Glomerular visceral epithelial cell (primary cell): ENCODE measurements around the gene ST6GALNAC1.
"Not testable (repeated sequence)": the region's sequence is repeated elsewhere in the genome, so short reads cannot be mapped to it uniquely, and the experiment has no call there.

Experiments used
- DNase-seq: peaks from one replicate; pipeline ENCODE4 v3.0.0-alpha.2; 2016; ENCODE audit errors: extremely low spot score

ST6GALNAC1 gene

GRCh38 chr17:76612465-76612864 is 31.1 kb downstream of the ST6GALNAC1 start:
- DNase-seq, result no peak

- no peak for DNase-seq
Measured at GRCh38 chr17:76611758-76612157, 31.8 kb downstream of the ST6GALNAC1 start.

GRCh38 chr17:76611080-76611749 is 32.3 kb downstream of the ST6GALNAC1 start:
- not testable (repeated sequence) for DNase-seq

GRCh38 chr17:76606685-76607084 is 36.9 kb downstream of the ST6GALNAC1 start:
- DNase-seq, result not testable (repeated sequence)

GRCh38 chr17:76601065-76601464 is 42.5 kb downstream of the ST6GALNAC1 start:
- DNase-seq, result no peak

- no peak for DNase-seq
Measured at GRCh38 chr17:76599694-76600460, 43.7 kb downstream of the ST6GALNAC1 start.

- DNase-seq, result no peak
Measured at GRCh38 chr17:76598004-76598439, 45.5 kb downstream of the ST6GALNAC1 start.

GRCh38 chr17:76597156-76598003 is 46.2 kb downstream of the ST6GALNAC1 start:
- DNase-seq, result no peak

- DNase-seq, result no peak
Measured at GRCh38 chr17:76594690-76595089, 48.9 kb downstream of the ST6GALNAC1 start.

- no peak for DNase-seq
Measured at GRCh38 chr17:76593959-76594358, 49.6 kb downstream of the ST6GALNAC1 start.

GRCh38 chr17:76593384-76593826 is 50.2 kb downstream of the ST6GALNAC1 start:
- no peak for DNase-seq

- no peak for DNase-seq
Measured at GRCh38 chr17:76588182-76588581, 55.4 kb downstream of the ST6GALNAC1 start.

GRCh38 chr17:76586741-76587487 is 56.6 kb downstream of the ST6GALNAC1 start:
- DNase-seq, result no peak

GRCh38 chr17:76585649-76586593 is 57.6 kb downstream of the ST6GALNAC1 start, which contains the start of gene ST6GALNAC2:
Gene ST6GALNAC2 (minus strand): TSS chr17:76585860. CDS start chr17:76585808, 52 bp downstream.
- DNase-seq, result peak; percentile 69

- no peak for DNase-seq
Measured at GRCh38 chr17:76585033-76585648, 58.4 kb downstream of the ST6GALNAC1 start.

GRCh38 chr17:76584427-76585032 is 59.0 kb downstream of the ST6GALNAC1 start:
- DNase-seq, result no peak

GRCh38 chr17:76582660-76583059 is 60.9 kb downstream of the ST6GALNAC1 start:
- no peak for DNase-seq

GRCh38 chr17:76581515-76581914 is 62.0 kb downstream of the ST6GALNAC1 start:
- no peak for DNase-seq

GRCh38 chr17:76579281-76579680 is 64.3 kb downstream of the ST6GALNAC1 start:
- DNase-seq, result no peak
